ENCODE results near the gene NLRC3.
A peak's percentile ranks its signal among the peaks of the same experiment; 100 is the strongest.

The NLRC3 gene

GRCh38 chr16:3580251-3580651, 3.0 kb upstream of the NLRC3 start:
- DNase-seq (ENCODE audit: low spot score): no peak

- no peak for DNase-seq (ENCODE audit: low spot score)
Measured at GRCh38 chr16:3579776-3580175, 2.6 kb upstream of the NLRC3 start.

- no peak for DNase-seq (ENCODE audit: low spot score)
Measured at GRCh38 chr16:3578610-3579551, 1.7 kb upstream of the NLRC3 start.

- DNase-seq (ENCODE audit: low spot score): no peak
Measured at GRCh38 chr16:3578121-3578520, 918 bp upstream of the NLRC3 start.

GRCh38 chr16:3576211-3576610, 992 bp downstream of the NLRC3 start:
- DNase-seq (ENCODE audit: low spot score): no peak

- DNase-seq (ENCODE audit: low spot score): no peak
Measured at GRCh38 chr16:3575491-3575890, 1.7 kb downstream of the NLRC3 start.

GRCh38 chr16:3574195-3574594, 3.0 kb downstream of the NLRC3 start:
- DNase-seq (ENCODE audit: low spot score): no peak

- no peak for DNase-seq (ENCODE audit: low spot score)
Measured at GRCh38 chr16:3573146-3573815, 3.9 kb downstream of the NLRC3 start.

- DNase-seq (ENCODE audit: low spot score): no peak
Measured at GRCh38 chr16:3570420-3571062, 6.7 kb downstream of the NLRC3 start.

GRCh38 chr16:3569851-3570250, 7.4 kb downstream of the NLRC3 start:
- no peak for DNase-seq (ENCODE audit: low spot score)

GRCh38 chr16:3566990-3567389, 10.2 kb downstream of the NLRC3 start:
- DNase-seq (ENCODE audit: low spot score): no peak

- no peak for DNase-seq (ENCODE audit: low spot score)
Measured at GRCh38 chr16:3564889-3565141, 12.4 kb downstream of the NLRC3 start.

- no peak for DNase-seq (ENCODE audit: low spot score)
Measured at GRCh38 chr16:3564130-3564888, 12.9 kb downstream of the NLRC3 start.

GRCh38 chr16:3562914-3563480, 14.2 kb downstream of the NLRC3 start:
- DNase-seq (ENCODE audit: low spot score): no peak

- DNase-seq (ENCODE audit: low spot score): no peak
Measured at GRCh38 chr16:3561626-3562025, 15.6 kb downstream of the NLRC3 start.

GRCh38 chr16:3554351-3554928, 22.8 kb downstream of the NLRC3 start:
- no peak for DNase-seq (ENCODE audit: low spot score)

- peak; percentile 60 for DNase-seq (ENCODE audit: low spot score)
Measured at GRCh38 chr16:3553138-3553923, 23.9 kb downstream of the NLRC3 start.

GRCh38 chr16:3550851-3551847, 26.1 kb downstream of the NLRC3 start:
- DNase-seq (ENCODE audit: low spot score): no peak

GRCh38 chr16:3549906-3550305, 27.3 kb downstream of the NLRC3 start:
- no peak for DNase-seq (ENCODE audit: low spot score)

GRCh38 chr16:3548859-3549258, 28.3 kb downstream of the NLRC3 start:
- DNase-seq (ENCODE audit: low spot score): no peak
